Umbilical cord (tissue), 2 donors: ENCODE measurements around the gene CLSTN1. TPM values are rescaled to one million over a fixed set of nuclear protein-coding genes. Genes with fewer than 3 reads are reported as not detected.

ENCODE experiments used
- DNase-seq: peaks from one replicate; pipeline ENCODE4 v3.0.0-alpha.2; 2015; ENCODE audit warnings: low spot score
- total RNA-seq: library from RNA; depleted of rRNA; stranded (reverse); fragments of >200 nt; gene quantifications from one replicate; pipeline ENCODE4 v1.2.3, GENCODE V29; 2014; ENCODE audit warnings: low replicate concordance; ENCODE audit not compliant: insufficient read depth

Gene CLSTN1
- total RNA-seq, 1 donor from 2014 or later, result 92.0 TPM

GRCh38 chr1:9852004-9852403, 28.2 kb upstream of the CLSTN1 start:
- DNase-seq, result no peak

- no peak for DNase-seq
Observed at GRCh38 chr1:9850442-9851162, 26.8 kb upstream of the CLSTN1 start.

GRCh38 chr1:9849691-9850441, 26.1 kb upstream of the CLSTN1 start:
- no peak for DNase-seq

- DNase-seq, result peak; percentile 27
Observed at GRCh38 chr1:9848022-9848421, 24.3 kb upstream of the CLSTN1 start.

GRCh38 chr1:9847269-9847668, 23.5 kb upstream of the CLSTN1 start:
- no peak for DNase-seq

- DNase-seq, result no peak
Observed at GRCh38 chr1:9846611-9847171, 22.9 kb upstream of the CLSTN1 start.

- DNase-seq, result no peak
Observed at GRCh38 chr1:9845914-9846313, 22.1 kb upstream of the CLSTN1 start.

- DNase-seq, result no peak
Observed at GRCh38 chr1:9844756-9845155, 21.0 kb upstream of the CLSTN1 start.

- no peak for DNase-seq
Observed at GRCh38 chr1:9844106-9844505, 20.3 kb upstream of the CLSTN1 start.

- DNase-seq, result no peak
Observed at GRCh38 chr1:9843576-9843945, 19.8 kb upstream of the CLSTN1 start.

- no peak for DNase-seq
Observed at GRCh38 chr1:9842781-9843575, 19.2 kb upstream of the CLSTN1 start.

GRCh38 chr1:9842073-9842711, 18.4 kb upstream of the CLSTN1 start:
- peak; percentile 32 for DNase-seq

GRCh38 chr1:9841460-9841859, 17.7 kb upstream of the CLSTN1 start:
- no peak for DNase-seq

- no peak for DNase-seq
Observed at GRCh38 chr1:9840176-9840575, 16.4 kb upstream of the CLSTN1 start.

- DNase-seq, result no peak
Observed at GRCh38 chr1:9838946-9839345, 15.2 kb upstream of the CLSTN1 start.

GRCh38 chr1:9836632-9836960, 12.8 kb upstream of the CLSTN1 start:
- DNase-seq, result no peak

- DNase-seq, result peak; percentile 83
Observed at GRCh38 chr1:9835758-9836631, 12.2 kb upstream of the CLSTN1 start.

GRCh38 chr1:9835404-9835757, 11.6 kb upstream of the CLSTN1 start:
- no peak for DNase-seq

- no peak for DNase-seq
Observed at GRCh38 chr1:9833632-9834031, 9.9 kb upstream of the CLSTN1 start.

GRCh38 chr1:9827558-9828185, 3.9 kb upstream of the CLSTN1 start:
- DNase-seq, result no peak
